Memory B cell (primary cell): ENCODE results near the gene NHS.

ENCODE experiments used
- ATAC-seq: fragments of 150-1000 bp; cut with Tn5 transposase; 2 replicates; pipeline ENCODE4 v1.10.0; 2021; ENCODE audit warnings: low read depth, mild to moderate bottlenecking, moderate library complexity
- DNase-seq, 2 donors: peaks; one replicate each; pipeline ENCODE4 v3.0.0; 2022; ENCODE audit warnings: low spot score in 2 of 2
- H3K27ac Mint-ChIP-seq: one replicate; pipeline ENCODE4 v1.8.0; 2022; ENCODE audit warnings: mild to moderate bottlenecking, moderate library complexity, mixed read lengths
- H3K27me3 Mint-ChIP-seq: one replicate; pipeline ENCODE4 v1.8.0; 2022; ENCODE audit warnings: mixed read lengths
- H3K36me3 Mint-ChIP-seq: one replicate; pipeline ENCODE4 v1.8.0; 2022; ENCODE audit warnings: mild to moderate bottlenecking, mixed read lengths
- H3K4me1 Mint-ChIP-seq: one replicate; pipeline ENCODE4 v1.8.0; 2022; ENCODE audit warnings: mixed read lengths
- H3K4me3 Mint-ChIP-seq: one replicate; pipeline ENCODE4 v1.8.0; 2022; ENCODE audit warnings: mild to moderate bottlenecking, moderate library complexity, mixed read lengths
- H3K9me3 Mint-ChIP-seq: one replicate; pipeline ENCODE4 v1.8.0; 2022; ENCODE audit warnings: mixed read lengths

NHS gene

GRCh38 chrX:17741123-17741511, 366.1 kb downstream of the NHS start:
- H3K36me3 Mint-ChIP-seq, result peaks cover 2% of the 10 kb centered on the region
- DNase-seq, result no peak
- H3K27me3 Mint-ChIP-seq, result no peaks in the 10 kb centered on the region
- no peaks in the 10 kb centered on the region for H3K9me3 Mint-ChIP-seq
- no peak overlapping the region for H3K4me3 Mint-ChIP-seq
- ATAC-seq, result no peak
- H3K4me1 Mint-ChIP-seq, result peaks cover 6% of the 10 kb centered on the region
- no peak overlapping the region for H3K27ac Mint-ChIP-seq

GRCh38 chrX:17743913-17744312, 368.9 kb downstream of the NHS start:
- H3K27ac Mint-ChIP-seq, result no peak overlapping the region
- H3K4me3 Mint-ChIP-seq, result no peak overlapping the region
- peaks cover under 1% of the 10 kb centered on the region for H3K4me1 Mint-ChIP-seq
- DNase-seq (no peak), ATAC-seq (no peak)
- no peaks in the 10 kb centered on the region for H3K9me3 Mint-ChIP-seq
- H3K36me3 Mint-ChIP-seq, result no peaks in the 10 kb centered on the region
- H3K27me3 Mint-ChIP-seq, result peaks cover 3% of the 10 kb centered on the region

- no peaks in the 10 kb centered on the region for H3K36me3 Mint-ChIP-seq
- peaks cover 3% of the 10 kb centered on the region for H3K27me3 Mint-ChIP-seq
- H3K27ac Mint-ChIP-seq, result no peak overlapping the region
- no peaks in the 10 kb centered on the region for H3K4me1 Mint-ChIP-seq
- no peaks in the 10 kb centered on the region for H3K9me3 Mint-ChIP-seq
- no peak overlapping the region for H3K4me3 Mint-ChIP-seq
- DNase-seq (no peak), ATAC-seq (no peak)
Measured at GRCh38 chrX:17744896-17745523, 370.0 kb downstream of the NHS start.

GRCh38 chrX:17747692-17748091, 372.7 kb downstream of the NHS start:
- no peaks in the 10 kb centered on the region for H3K36me3 Mint-ChIP-seq
- no peak overlapping the region for H3K4me3 Mint-ChIP-seq
- H3K9me3 Mint-ChIP-seq, result no peaks in the 10 kb centered on the region
- no peaks in the 10 kb centered on the region for H3K4me1 Mint-ChIP-seq
- ATAC-seq, result no peak
- H3K27ac Mint-ChIP-seq, result no peak overlapping the region
- no peak for DNase-seq
- peaks cover 3% of the 10 kb centered on the region for H3K27me3 Mint-ChIP-seq

GRCh38 chrX:17748684-17749083, 373.7 kb downstream of the NHS start:
- peaks cover 3% of the 10 kb centered on the region for H3K27me3 Mint-ChIP-seq
- DNase-seq, result no peak
- no peaks in the 10 kb centered on the region for H3K4me1 Mint-ChIP-seq
- no peak overlapping the region for H3K4me3 Mint-ChIP-seq
- H3K36me3 Mint-ChIP-seq, result no peaks in the 10 kb centered on the region
- no peaks in the 10 kb centered on the region for H3K9me3 Mint-ChIP-seq
- no peak for ATAC-seq
- H3K27ac Mint-ChIP-seq, result no peak overlapping the region

GRCh38 chrX:17750436-17750835, 375.4 kb downstream of the NHS start:
- Mint-ChIP-seq H3K9me3 (no peaks in the 10 kb centered on the region), H3K27me3 (peaks cover 3% of the 10 kb centered on the region), H3K27ac (no peak overlapping the region), H3K4me3 (no peak overlapping the region), H3K36me3 (no peaks in the 10 kb centered on the region), H3K4me1 (no peaks in the 10 kb centered on the region)
- ATAC-seq (no peak), DNase-seq (no peak)

GRCh38 chrX:17758382-17758781, 383.4 kb downstream of the NHS start:
- Mint-ChIP-seq H3K9me3 (no peaks in the 10 kb centered on the region), H3K4me3 (no peak overlapping the region), H3K27me3 (no peaks in the 10 kb centered on the region), H3K36me3 (no peaks in the 10 kb centered on the region), H3K27ac (no peak overlapping the region), H3K4me1 (no peaks in the 10 kb centered on the region)
- DNase-seq (no peak), ATAC-seq (no peak)

- Mint-ChIP-seq H3K9me3 (no peaks in the 10 kb centered on the region), H3K4me1 (no peaks in the 10 kb centered on the region), H3K27ac (no peak overlapping the region), H3K4me3 (no peak overlapping the region), H3K36me3 (no peaks in the 10 kb centered on the region), H3K27me3 (no peaks in the 10 kb centered on the region)
- DNase-seq (no peak), ATAC-seq (no peak)
Measured at GRCh38 chrX:17759990-17760389, 385.0 kb downstream of the NHS start.

GRCh38 chrX:17767734-17768133, 392.7 kb downstream of the NHS start:
- Mint-ChIP-seq H3K9me3 (no peaks in the 10 kb centered on the region), H3K27ac (no peak overlapping the region), H3K36me3 (no peaks in the 10 kb centered on the region), H3K4me1 (no peaks in the 10 kb centered on the region), H3K4me3 (no peak overlapping the region), H3K27me3 (no peaks in the 10 kb centered on the region)
- DNase-seq (no peak), ATAC-seq (no peak)

GRCh38 chrX:17768997-17769396, 394.0 kb downstream of the NHS start:
- H3K9me3 Mint-ChIP-seq, result no peaks in the 10 kb centered on the region
- no peaks in the 10 kb centered on the region for H3K27me3 Mint-ChIP-seq
- DNase-seq (no peak), ATAC-seq (no peak)
- no peak overlapping the region for H3K4me3 Mint-ChIP-seq
- no peaks in the 10 kb centered on the region for H3K36me3 Mint-ChIP-seq
- no peak overlapping the region for H3K27ac Mint-ChIP-seq
- H3K4me1 Mint-ChIP-seq, result no peaks in the 10 kb centered on the region

- Mint-ChIP-seq H3K9me3 (no peaks in the 10 kb centered on the region), H3K4me1 (no peaks in the 10 kb centered on the region), H3K36me3 (no peaks in the 10 kb centered on the region), H3K4me3 (no peak overlapping the region), H3K27me3 (no peaks in the 10 kb centered on the region), H3K27ac (no peak overlapping the region)
- DNase-seq, result no peak
- no peak for ATAC-seq
Measured at GRCh38 chrX:17769701-17770269, 394.8 kb downstream of the NHS start.

GRCh38 chrX:17773221-17773876, 398.3 kb downstream of the NHS start:
- Mint-ChIP-seq H3K36me3 (no peaks in the 10 kb centered on the region), H3K4me3 (no peak overlapping the region), H3K9me3 (peaks cover 2% of the 10 kb centered on the region), H3K4me1 (no peaks in the 10 kb centered on the region), H3K27me3 (peaks cover 2% of the 10 kb centered on the region), H3K27ac (no peak overlapping the region)
- ATAC-seq (no peak), DNase-seq (no peak)

GRCh38 chrX:17774053-17774452, 399.1 kb downstream of the NHS start:
- Mint-ChIP-seq H3K27me3 (peaks cover 2% of the 10 kb centered on the region), H3K4me3 (no peak overlapping the region), H3K9me3 (peaks cover 2% of the 10 kb centered on the region), H3K27ac (no peak overlapping the region), H3K4me1 (no peaks in the 10 kb centered on the region), H3K36me3 (no peaks in the 10 kb centered on the region)
- ATAC-seq, result no peak
- DNase-seq, result no peak

GRCh38 chrX:17778997-17779396, 404.0 kb downstream of the NHS start:
- DNase-seq (no peak), ATAC-seq (no peak)
- H3K9me3 Mint-ChIP-seq, result peaks cover 2% of the 10 kb centered on the region
- H3K27ac Mint-ChIP-seq, result no peak overlapping the region
- H3K27me3 Mint-ChIP-seq, result peaks cover 2% of the 10 kb centered on the region
- no peaks in the 10 kb centered on the region for H3K4me1 Mint-ChIP-seq
- H3K4me3 Mint-ChIP-seq, result no peak overlapping the region
- no peaks in the 10 kb centered on the region for H3K36me3 Mint-ChIP-seq

- H3K27ac Mint-ChIP-seq, result no peak overlapping the region
- no peak overlapping the region for H3K4me3 Mint-ChIP-seq
Measured at GRCh38 chrX:17779434-17779833, 404.4 kb downstream of the NHS start.

More at GRCh38 chrX:17779434-17779833, 404.4 kb downstream of the NHS start:
- DNase-seq, result no peak
- H3K27me3 Mint-ChIP-seq, result peaks cover 2% of the 10 kb centered on the region
- H3K4me1 Mint-ChIP-seq, result no peaks in the 10 kb centered on the region
- peaks cover 2% of the 10 kb centered on the region for H3K9me3 Mint-ChIP-seq
- H3K36me3 Mint-ChIP-seq, result no peaks in the 10 kb centered on the region
- no peak for ATAC-seq
